Cardiac muscle cell (in vitro differentiated cells and primary cell): ENCODE results near the gene CCSER1. TPM values are rescaled to one million over a fixed set of nuclear protein-coding genes. Genes with fewer than 3 reads are reported as not detected.

ENCODE experiments used
- DNase-seq, 2 donors: peaks; one replicate each; pipeline versions ENCODE4 v3.0.0 to v3.0.0-alpha.2; 2010 to 2017; ENCODE audit warnings: low read depth in 1 of 2, low spot score in 1 of 2
- H3K27ac ChIP-seq: fragments of 200-600 bp; sonication (generic); 2 replicates; pipeline ENCODE4 v1.5.1; 2016
- H3K27me3 ChIP-seq: fragments of 200-600 bp; sonication (generic); 2 replicates; pipeline ENCODE4 v1.6.0; 2016; ENCODE audit warnings: control low read depth
- H3K36me3 ChIP-seq: fragments of 200-600 bp; sonication (generic); 2 replicates; pipeline ENCODE4 v1.5.1; 2016; ENCODE audit warnings: control low read depth
- H3K4me1 ChIP-seq: fragments of 200-600 bp; sonication (generic); 2 replicates; pipeline ENCODE4 v1.8.1; 2017; ENCODE audit warnings: low read depth, mild to moderate bottlenecking, mixed run types
- H3K4me3 ChIP-seq: fragments of 200-600 bp; sonication (generic); 2 replicates; pipeline ENCODE4 v1.5.1; 2016; ENCODE audit warnings: mild to moderate bottlenecking
- H3K9me3 ChIP-seq: fragments of 200-600 bp; sonication (generic); 2 replicates; pipeline ENCODE4 v1.5.1; 2017; ENCODE audit warnings: low read depth, mild to moderate bottlenecking, control low read depth
- CTCF ChIP-seq: IDR thresholded peaks from 2 replicates; pipeline ENCODE4 v1.5.1; 2012; ENCODE audit warnings: low read depth, mild to moderate bottlenecking, low read length
- polyA plus RNA-seq: library from polyadenylated mRNA; unstranded; fragments of >200 nt; fragmentation: Nextera tagmentation; extraction: Ambion mirVana; gene quantifications from 2 replicates; pipeline ENCODE4 v1.2.1, GENCODE V29; 2016
- total RNA-seq: library from RNA; depleted of rRNA; stranded (reverse); fragments of >200 nt; gene quantifications from 2 replicates; pipeline ENCODE4 v1.2.3, GENCODE V29; 2016

Gene CCSER1
- total and polyA plus RNA-seq, 2 experiments from 2014 or later: 0.77 to 3.6 TPM

- no peaks in the 10 kb centered on the region for H3K9me3 ChIP-seq
- TF ChIP-seq CTCF: no peak
- H3K27ac ChIP-seq: no peak overlapping the region
- H3K36me3 ChIP-seq: no peaks in the 10 kb centered on the region
- no peaks in the 10 kb centered on the region for H3K27me3 ChIP-seq
- H3K4me1 ChIP-seq: no peaks in the 10 kb centered on the region
- DNase-seq: no peak
- H3K4me3 ChIP-seq: no peak overlapping the region
These were observed 665.5 kb downstream of the CCSER1 start for GRCh38 chr4:90792696-90793095.

DNA sequence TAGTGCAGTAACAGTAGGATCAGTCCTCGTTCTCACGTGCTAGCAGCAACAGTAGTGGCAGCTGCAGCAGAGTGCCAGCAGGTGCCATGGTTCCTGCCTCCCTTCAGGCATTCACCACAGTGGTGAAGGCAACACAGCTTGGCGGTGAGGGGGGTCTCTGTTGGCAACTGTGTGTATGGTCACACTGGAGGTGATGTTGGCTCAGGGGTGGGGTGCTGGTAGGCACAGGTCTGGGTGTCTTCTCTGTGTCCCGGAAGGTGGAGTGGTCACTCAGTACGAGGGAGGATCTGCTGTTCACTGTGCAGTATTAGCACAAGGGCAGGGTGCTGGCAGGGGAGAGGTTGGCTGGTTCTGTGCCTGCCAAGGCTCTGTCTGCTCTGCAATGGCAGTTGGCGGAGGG, 671.8 kb downstream of the CCSER1 start:
- no peaks in the 10 kb centered on the region for H3K9me3 ChIP-seq
- H3K4me1 ChIP-seq: no peaks in the 10 kb centered on the region
- H3K4me3 ChIP-seq: no peak overlapping the region
- no peak for DNase-seq
- TF ChIP-seq CTCF: no peak
- no peaks in the 10 kb centered on the region for H3K27me3 ChIP-seq
- no peaks in the 10 kb centered on the region for H3K36me3 ChIP-seq
- H3K27ac ChIP-seq: no peak overlapping the region

- Histone ChIP-seq H3K4me1 (no peaks in the 10 kb centered on the region), H3K9me3 (no peaks in the 10 kb centered on the region), H3K27me3 (no peaks in the 10 kb centered on the region), H3K36me3 (no peaks in the 10 kb centered on the region), H3K27ac (no peak overlapping the region), H3K4me3 (no peak overlapping the region)
- DNase-seq: no peak
- no peak for TF ChIP-seq CTCF
These were observed 672.7 kb downstream of the CCSER1 start for GRCh38 chr4:90799895-90800294.

DNA sequence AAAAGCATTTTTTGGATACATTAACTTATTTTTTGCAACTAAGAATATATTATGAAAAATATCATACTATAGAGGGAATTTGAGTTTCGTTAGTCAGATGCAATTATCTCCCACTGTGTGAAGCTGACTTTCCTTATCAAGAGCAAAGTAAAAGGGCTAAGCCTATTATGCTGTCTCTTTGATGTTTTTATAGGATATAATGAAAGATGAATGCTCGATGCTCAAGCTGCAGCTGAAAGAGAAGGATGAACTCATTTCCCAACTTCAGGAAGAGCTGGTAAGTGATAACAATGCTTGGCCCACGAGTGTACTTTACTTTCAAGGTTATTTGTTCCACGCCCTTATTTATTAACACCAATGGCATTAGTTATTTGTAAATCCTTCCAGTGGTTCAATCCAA, 688.4 kb downstream of the CCSER1 start:
- Histone ChIP-seq H3K27me3 (no peaks in the 10 kb centered on the region), H3K36me3 (no peaks in the 10 kb centered on the region), H3K4me1 (no peaks in the 10 kb centered on the region), H3K27ac (no peak overlapping the region), H3K4me3 (no peak overlapping the region), H3K9me3 (no peaks in the 10 kb centered on the region)
- TF ChIP-seq CTCF: no peak
- no peak for DNase-seq

- no peak for TF ChIP-seq CTCF
- Histone ChIP-seq H3K4me1 (no peaks in the 10 kb centered on the region), H3K27me3 (no peaks in the 10 kb centered on the region), H3K36me3 (no peaks in the 10 kb centered on the region), H3K9me3 (no peaks in the 10 kb centered on the region), H3K4me3 (no peak overlapping the region), H3K27ac (no peak overlapping the region)
- no peak for DNase-seq
These were observed 689.6 kb downstream of the CCSER1 start for GRCh38 chr4:90816754-90817153.
